HepG2 (cell line): Measurements from ENCODE around the gene DNASE1. TPM values are rescaled to one million over a fixed set of nuclear protein-coding genes. Genes with fewer than 3 reads are reported as not detected.

Source experiments
- ASH2L ChIP-seq: fragments of 300-600, 200-600 bp; sonication (generic); IDR thresholded peaks from 2 replicates; pipeline ENCODE4 v1.7.0; 2017; ENCODE audit warnings: low read depth, mild to moderate bottlenecking, moderate library complexity, mixed read lengths, low read length; ENCODE audit not compliant: insufficient read length
- ATF6 ChIP-seq: sonication (generic); formaldehyde crosslinking; conservative IDR thresholded peaks from 2 replicates; pipeline ENCODE4 v1.4.0; 2020; ENCODE audit warnings: missing genetic modification reagents
- GABPB1 ChIP-seq: IDR thresholded peaks from 2 replicates; pipeline ENCODE4 v1.6.1; 2016; ENCODE audit warnings: mild to moderate bottlenecking, missing genetic modification reagents, moderate library complexity, missing compliant biosample characterization
- HCFC1 ChIP-seq: fragments of 150-350 bp; IDR thresholded peaks from 2 replicates; pipeline ENCODE4 v1.6.1; 2014; ENCODE audit warnings: low read depth, low read length
- HES4 ChIP-seq: sonication (generic); formaldehyde crosslinking; IDR thresholded peaks from 2 replicates; pipeline ENCODE4 v1.9.0; 2021; ENCODE audit warnings: mild to moderate bottlenecking, missing genetic modification reagents, borderline replicate concordance
- MYNN ChIP-seq: sonication (generic); formaldehyde crosslinking; IDR thresholded peaks from 2 replicates; pipeline ENCODE4 v1.4.0; 2020; ENCODE audit warnings: mild to moderate bottlenecking, low read depth, missing genetic modification reagents
- PAX8 ChIP-seq: sonication (generic); formaldehyde crosslinking; IDR thresholded peaks from 2 replicates; pipeline ENCODE4 v1.8.0; 2022; ENCODE audit warnings: mild to moderate bottlenecking, missing genetic modification reagents, borderline replicate concordance
- POLR2AphosphoS2 ChIP-seq: IDR thresholded peaks from 2 replicates; pipeline ENCODE4 v1.6.1; 2011; ENCODE audit warnings: low read depth, low read length, improper control_type of control experiment
- RBM39 ChIP-seq: fragments of 200-400 bp; formaldehyde crosslinking; IDR thresholded peaks from one replicate; pipeline ENCODE4 v1.6.1; 2018; ENCODE audit warnings: antibody characterized with exemption, mild to moderate bottlenecking, low read depth, low read length; ENCODE audit not compliant: poor library complexity, severe bottlenecking
- SALL1 ChIP-seq: sonication (generic); formaldehyde crosslinking; IDR thresholded peaks from 2 replicates; pipeline ENCODE4 v1.8.0; 2022; ENCODE audit warnings: mild to moderate bottlenecking, missing genetic modification reagents
- THAP11 ChIP-seq: IDR thresholded peaks from 2 replicates; pipeline ENCODE4 v1.6.1; 2016; ENCODE audit warnings: missing biosample characterization, missing genetic modification reagents
- YY1 ChIP-seq: IDR thresholded peaks from 2 replicates; pipeline ENCODE4 v1.6.1; 2011; ENCODE audit warnings: low read length, low read depth, moderate library complexity, mild to moderate bottlenecking; ENCODE audit not compliant: insufficient read depth, insufficient replicate concordance
- ZBTB33 ChIP-seq: sonication (generic); formaldehyde crosslinking; IDR thresholded peaks from 2 replicates; pipeline ENCODE4 v1.4.0; 2020; ENCODE audit warnings: missing genetic modification reagents
- ZFP1 ChIP-seq: IDR thresholded peaks from 2 replicates; pipeline ENCODE4 v1.6.1; 2016
- ZNF331 ChIP-seq: sonication (generic); formaldehyde crosslinking; IDR thresholded peaks from 2 replicates; pipeline ENCODE4 v1.4.0; 2020; ENCODE audit warnings: missing genetic modification reagents
- ZNF335 ChIP-seq: sonication (generic); formaldehyde crosslinking; IDR thresholded peaks from 2 replicates; pipeline ENCODE4 v1.4.0; 2020; ENCODE audit warnings: missing genetic modification reagents
- polyA plus RNA-seq, 8 experiments: library from polyadenylated mRNA; depleted of rRNA in 3 of 8; stranded (reverse) in 7 of 8; unstranded in 1 of 8; fragments of >200 nt; fragmentation: Illumina TruSeq in 4 of 8; extraction: Trizol in 4 of 8; gene quantifications; 2 replicates each; pipeline versions ENCODE4 v1.2.1 to v1.2.3, GENCODE V29; 2011 to 2016; ENCODE audit warnings: low read depth in 4 of 8, missing spikeins in 1 of 8, mixed read lengths in 1 of 8; ENCODE audit not compliant: insufficient read depth in 1 of 8
- total RNA-seq, 5 experiments: library from RNA; depleted of rRNA; stranded (reverse); fragments of >200 nt; fragmentation: Illumina TruSeq; extraction: Trizol; gene quantifications; 2 replicates each; pipeline ENCODE4 v1.2.3, GENCODE V29; 2016; ENCODE audit warnings: low read depth in 1 of 5
- TF ChIP-seq, protein P1 (sequence below): sonication (generic); formaldehyde crosslinking; IDR thresholded peaks from 2 replicates; pipeline ENCODE4 v1.4.0; 2020; ENCODE audit warnings: missing genetic modification reagents
- TF ChIP-seq, protein P2 (sequence below): sonication (generic); formaldehyde crosslinking; IDR thresholded peaks from 2 replicates; pipeline ENCODE4 v1.4.0; 2020; ENCODE audit warnings: missing genetic modification reagents
- TF ChIP-seq, protein P3 (sequence below): sonication (generic); formaldehyde crosslinking; IDR thresholded peaks from 2 replicates; pipeline ENCODE4 v1.5.0; 2020; ENCODE audit warnings: missing genetic modification reagents

Gene DNASE1
- total and polyA plus RNA-seq, 2 of the 13 experiments (the other 11 are each of a cell fraction or from before 2014, with no cell fraction given), result 7.1 to 11.1 TPM

DNA sequence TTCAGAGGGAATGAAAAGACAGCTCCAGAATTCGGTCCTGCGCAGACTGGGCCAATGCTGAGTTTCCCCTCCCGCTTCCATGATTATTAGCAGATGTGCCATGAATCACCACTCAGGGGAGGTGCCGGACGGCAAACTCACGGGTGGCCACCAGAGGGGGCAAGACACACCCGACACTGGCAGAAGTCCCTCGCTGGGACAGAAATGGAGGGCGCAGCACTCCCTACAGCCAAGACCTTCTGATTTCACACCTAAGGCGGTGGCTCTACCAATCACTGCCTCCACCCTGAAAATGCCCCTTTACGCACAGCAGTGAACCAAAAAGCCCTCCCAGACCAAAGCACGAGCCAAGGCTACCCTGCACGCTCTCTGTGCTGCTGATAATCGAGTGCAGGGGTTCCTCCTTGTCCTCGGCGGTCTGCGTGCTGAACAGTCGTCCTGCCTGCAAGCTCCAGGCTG is 36.0 kb downstream of the DNASE1 start (continued):
- peak; percentile 65; the same call in 1 of the 2 replicates for TF ChIP-seq ZBTB33 (CRISPR knock-in tag)
- no peak for TF ChIP-seq HES4 (CRISPR knock-in tag)
- no peak for TF ChIP-seq MYNN
- TF ChIP-seq PAX8 (CRISPR knock-in tag), result no peak
- TF ChIP-seq POLR2AphosphoS2, result no peak
- TF ChIP-seq, protein P1, sequence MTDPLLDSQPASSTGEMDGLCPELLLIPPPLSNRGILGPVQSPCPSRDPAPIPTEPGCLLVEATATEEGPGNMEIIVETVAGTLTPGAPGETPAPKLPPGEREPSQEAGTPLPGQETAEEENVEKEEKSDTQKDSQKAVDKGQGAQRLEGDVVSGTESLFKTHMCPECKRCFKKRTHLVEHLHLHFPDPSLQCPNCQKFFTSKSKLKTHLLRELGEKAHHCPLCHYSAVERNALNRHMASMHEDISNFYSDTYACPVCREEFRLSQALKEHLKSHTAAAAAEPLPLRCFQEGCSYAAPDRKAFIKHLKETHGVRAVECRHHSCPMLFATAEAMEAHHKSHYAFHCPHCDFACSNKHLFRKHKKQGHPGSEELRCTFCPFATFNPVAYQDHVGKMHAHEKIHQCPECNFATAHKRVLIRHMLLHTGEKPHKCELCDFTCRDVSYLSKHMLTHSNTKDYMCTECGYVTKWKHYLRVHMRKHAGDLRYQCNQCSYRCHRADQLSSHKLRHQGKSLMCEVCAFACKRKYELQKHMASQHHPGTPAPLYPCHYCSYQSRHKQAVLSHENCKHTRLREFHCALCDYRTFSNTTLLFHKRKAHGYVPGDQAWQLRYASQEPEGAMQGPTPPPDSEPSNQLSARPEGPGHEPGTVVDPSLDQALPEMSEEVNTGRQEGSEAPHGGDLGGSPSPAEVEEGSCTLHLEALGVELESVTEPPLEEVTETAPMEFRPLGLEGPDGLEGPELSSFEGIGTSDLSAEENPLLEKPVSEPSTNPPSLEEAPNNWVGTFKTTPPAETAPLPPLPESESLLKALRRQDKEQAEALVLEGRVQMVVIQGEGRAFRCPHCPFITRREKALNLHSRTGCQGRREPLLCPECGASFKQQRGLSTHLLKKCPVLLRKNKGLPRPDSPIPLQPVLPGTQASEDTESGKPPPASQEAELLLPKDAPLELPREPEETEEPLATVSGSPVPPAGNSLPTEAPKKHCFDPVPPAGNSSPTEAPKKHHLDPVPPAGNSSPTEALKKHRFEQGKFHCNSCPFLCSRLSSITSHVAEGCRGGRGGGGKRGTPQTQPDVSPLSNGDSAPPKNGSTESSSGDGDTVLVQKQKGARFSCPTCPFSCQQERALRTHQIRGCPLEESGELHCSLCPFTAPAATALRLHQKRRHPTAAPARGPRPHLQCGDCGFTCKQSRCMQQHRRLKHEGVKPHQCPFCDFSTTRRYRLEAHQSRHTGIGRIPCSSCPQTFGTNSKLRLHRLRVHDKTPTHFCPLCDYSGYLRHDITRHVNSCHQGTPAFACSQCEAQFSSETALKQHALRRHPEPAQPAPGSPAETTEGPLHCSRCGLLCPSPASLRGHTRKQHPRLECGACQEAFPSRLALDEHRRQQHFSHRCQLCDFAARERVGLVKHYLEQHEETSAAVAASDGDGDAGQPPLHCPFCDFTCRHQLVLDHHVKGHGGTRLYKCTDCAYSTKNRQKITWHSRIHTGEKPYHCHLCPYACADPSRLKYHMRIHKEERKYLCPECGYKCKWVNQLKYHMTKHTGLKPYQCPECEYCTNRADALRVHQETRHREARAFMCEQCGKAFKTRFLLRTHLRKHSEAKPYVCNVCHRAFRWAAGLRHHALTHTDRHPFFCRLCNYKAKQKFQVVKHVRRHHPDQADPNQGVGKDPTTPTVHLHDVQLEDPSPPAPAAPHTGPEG (CRISPR knock-in tag), result 0 out of 2 replicates have a peak, but pooled peaks have one; percentile 43
- TF ChIP-seq ZFP1 (CRISPR knock-in tag), result no peak
- 0 out of 2 replicates have a peak, but pooled peaks have one; percentile 23 for TF ChIP-seq THAP11 (CRISPR knock-in tag)
- peak; percentile 40; the same call in 1 of the 2 replicates for TF ChIP-seq ZNF335 (CRISPR knock-in tag)
- TF ChIP-seq ATF6 (CRISPR knock-in tag), result no peak
- TF ChIP-seq RBM39, result no peak
- peak; percentile 45 for TF ChIP-seq YY1
- TF ChIP-seq, protein P2, sequence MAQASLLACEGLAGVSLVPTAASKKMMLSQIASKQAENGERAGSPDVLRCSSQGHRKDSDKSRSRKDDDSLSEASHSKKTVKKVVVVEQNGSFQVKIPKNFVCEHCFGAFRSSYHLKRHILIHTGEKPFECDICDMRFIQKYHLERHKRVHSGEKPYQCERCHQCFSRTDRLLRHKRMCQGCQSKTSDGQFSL, result peak; percentile 50; the same call in 1 of the 2 replicates
- TF ChIP-seq, protein P3, sequence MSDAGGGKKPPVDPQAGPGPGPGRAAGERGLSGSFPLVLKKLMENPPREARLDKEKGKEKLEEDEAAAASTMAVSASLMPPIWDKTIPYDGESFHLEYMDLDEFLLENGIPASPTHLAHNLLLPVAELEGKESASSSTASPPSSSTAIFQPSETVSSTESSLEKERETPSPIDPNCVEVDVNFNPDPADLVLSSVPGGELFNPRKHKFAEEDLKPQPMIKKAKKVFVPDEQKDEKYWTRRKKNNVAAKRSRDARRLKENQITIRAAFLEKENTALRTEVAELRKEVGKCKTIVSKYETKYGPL (CRISPR knock-in tag), result no peak
- no peak for TF ChIP-seq ASH2L
- TF ChIP-seq ZNF331, result 0 out of 2 replicates have a peak, but pooled peaks have one; percentile 29
- TF ChIP-seq GABPB1, result 0 out of 2 replicates have a peak, but pooled peaks have one; percentile 10
- peak; percentile 64; the same call in 1 of the 2 replicates for TF ChIP-seq SALL1
- TF ChIP-seq HCFC1, result no peak
